ENCODE data around the gene SYNGR2.
"Not testable (repeated sequence)": the region's sequence is repeated elsewhere in the genome, so short reads cannot be mapped to it uniquely, and the experiment has no call there.

SYNGR2 gene

DNA sequence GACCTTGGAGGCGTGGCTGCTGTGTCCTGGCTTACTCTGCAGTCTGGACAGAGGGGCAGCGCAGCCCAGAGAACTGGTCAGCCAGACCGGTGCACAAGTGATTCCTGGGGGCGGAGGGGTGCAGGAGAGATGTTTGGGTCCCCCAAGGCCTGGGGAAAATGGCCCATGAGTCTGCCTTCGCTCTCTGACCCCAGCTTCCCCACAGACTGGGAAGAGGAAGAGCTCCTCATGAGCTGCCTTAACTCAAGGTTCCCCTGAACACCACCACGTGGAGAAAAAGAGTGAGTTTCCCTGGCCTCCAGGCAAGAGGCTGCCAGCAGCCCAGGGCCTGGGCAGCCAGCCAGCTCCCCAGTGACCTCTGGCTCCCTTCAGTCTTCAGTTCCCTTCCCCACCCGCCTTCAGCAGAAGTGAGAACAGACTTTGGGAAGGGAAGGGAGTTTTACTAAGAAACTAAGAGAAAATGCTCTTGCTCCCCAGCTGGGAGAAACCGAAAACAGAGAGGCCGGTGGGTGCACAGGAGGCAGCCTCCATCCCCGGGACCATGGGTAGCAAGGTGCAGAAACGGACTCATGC, 24.1 kb upstream of the SYNGR2 start:
- no peak for DNase-seq

DNA sequence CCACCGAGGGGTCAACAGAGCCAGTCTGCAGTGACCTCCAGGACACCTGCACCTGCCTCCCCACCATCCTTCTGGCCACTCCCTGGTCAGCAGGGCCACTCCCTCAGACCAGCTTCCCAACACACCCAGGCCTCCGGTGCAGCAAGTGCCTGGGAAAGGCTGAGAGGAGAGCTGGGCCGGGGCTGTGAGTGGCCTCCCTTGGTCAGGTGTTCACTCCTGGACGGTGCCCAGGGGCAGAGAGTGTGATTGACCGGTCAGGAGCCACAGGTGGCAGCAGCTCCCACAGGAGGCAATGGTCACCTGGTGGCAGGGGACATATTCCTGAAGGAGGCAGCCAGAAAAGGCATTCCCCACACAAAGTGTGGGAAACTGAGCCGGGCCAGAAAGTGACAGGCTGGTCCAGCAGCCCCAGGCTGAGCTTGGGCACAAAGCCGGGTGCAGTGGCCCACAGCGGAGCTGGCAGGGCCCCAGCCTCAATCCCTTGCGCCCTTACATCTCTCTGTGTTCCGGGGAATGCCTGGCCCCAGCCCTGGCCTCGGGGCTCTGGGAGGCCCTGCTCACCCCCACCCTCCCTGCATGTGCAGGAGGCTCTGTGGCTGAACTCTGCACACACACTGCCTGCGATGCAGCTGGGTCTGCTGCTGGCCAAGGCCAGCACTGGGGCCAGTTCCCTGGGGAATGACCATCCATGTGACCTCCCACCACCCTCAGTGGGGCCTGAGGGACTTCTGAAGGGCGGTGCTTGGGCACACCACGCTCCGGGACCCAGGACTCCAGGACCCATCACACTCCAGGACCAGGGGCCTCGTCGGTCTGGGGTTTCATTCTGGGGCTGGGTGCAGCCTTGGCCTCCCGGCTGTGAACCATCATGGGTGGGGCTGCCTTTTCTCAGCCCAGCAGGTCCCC, 23.4 kb upstream of the SYNGR2 start:
- no peak for DNase-seq

DNA sequence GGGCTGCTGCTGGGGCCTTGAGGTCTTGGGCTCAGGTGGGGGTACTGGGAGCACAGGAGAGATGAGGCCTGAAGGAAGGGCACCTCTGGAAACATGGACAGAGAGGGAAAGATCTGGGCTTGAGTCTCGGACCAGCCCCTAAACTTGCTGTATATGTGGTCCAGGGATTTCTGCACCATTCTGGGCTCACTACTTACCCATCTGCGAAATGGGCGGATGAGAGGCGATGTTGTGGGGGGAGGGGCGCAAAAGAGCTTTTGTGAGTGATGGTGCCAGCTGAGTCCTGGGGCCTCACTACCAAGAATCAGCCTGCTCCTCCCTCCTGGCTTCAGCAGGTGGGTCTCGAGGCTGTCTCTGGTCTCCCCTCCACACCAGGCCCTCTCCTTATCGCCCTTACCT, 21.9 kb upstream of the SYNGR2 start:
- DNase-seq, result no peak

DNA sequence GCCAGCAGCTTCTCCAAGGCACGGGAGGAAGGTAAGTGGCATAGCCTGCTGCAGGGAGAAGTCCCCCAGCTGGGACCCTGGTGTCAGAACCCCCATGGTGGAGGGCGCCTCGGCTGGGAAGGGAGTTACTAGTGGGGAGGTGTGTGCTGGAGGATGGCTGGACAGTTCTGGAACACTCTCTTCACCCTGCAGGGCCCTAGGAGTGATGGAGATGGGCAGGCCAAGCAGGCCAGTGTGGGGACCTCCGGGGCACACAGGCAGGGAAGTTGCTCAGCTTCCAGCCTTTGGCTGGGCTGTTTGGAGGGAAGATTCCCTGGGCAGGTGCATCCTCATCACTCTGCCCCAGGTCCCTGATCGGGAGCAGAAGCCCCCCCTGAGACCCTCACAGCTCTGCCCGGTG, 21.5 kb upstream of the SYNGR2 start:
- no peak for DNase-seq

DNA sequence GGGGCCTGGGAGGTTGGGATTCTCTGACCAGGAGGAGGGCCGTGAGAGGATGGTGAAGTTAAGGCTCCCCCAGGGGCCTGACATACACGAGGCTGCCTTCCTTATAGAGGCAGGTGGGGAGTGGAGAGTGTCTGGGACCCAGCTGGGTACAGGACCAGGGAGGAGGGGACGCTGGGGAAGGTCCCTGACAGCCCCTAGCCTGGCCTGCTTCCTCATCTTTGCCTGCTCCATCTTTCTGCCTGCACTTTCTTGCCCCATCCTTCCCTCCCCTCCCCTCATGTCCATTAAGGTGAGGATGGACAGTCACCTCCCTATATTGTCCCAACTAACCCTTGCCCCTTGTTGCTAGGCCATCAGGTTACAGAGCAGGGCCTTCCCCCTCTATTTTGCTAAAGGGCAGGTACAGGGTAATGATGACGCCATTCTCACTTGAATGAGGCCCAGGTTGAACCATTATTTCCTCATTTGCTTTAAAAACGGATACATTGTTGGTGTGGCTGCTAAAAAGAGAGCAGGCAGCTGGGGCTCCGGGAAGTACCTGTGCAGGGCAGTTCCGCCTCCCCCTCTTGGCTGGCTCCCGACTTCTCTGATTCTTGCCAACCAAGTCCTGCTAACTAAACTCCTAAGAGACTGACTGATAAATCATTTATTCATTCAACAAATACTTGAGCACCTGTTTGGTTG, 20.9 kb upstream of the SYNGR2 start:
- no peak for DNase-seq

DNA sequence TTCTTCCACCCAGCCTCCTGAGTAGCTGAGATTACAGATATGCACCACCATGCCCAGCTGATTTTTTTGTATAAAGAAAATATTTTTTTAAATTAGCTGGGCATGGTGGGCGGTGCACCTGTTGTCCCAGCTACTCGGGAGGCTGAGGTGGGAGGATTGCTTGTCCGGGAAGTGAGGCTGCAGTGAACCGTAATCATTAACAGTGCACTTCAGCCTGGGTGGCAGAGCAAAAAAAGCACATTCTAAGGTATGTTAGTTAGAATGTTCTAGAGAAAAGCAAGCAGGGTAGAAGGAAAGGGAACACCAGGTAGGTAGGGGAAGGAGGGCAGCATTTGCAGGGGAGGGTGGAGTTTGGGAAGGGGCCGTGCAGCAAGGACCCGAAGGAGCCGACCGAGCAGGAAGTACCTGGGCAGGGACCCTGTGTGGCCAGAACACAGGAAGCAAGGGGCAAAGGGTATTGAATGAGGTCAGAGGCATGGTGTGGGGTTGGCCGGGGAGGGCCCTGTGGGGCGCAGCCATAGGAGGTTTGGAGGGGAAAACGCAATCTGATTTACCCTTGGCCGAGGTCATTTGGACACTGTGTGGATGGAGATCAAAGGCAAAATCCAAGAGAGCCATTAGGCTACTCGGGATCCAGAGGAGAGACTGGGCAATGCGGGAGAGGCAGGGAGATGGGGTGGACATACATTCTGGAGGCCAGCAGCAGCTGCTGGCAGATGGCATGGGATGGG, 19.9 kb upstream of the SYNGR2 start:
- DNase-seq, result no peak

DNA sequence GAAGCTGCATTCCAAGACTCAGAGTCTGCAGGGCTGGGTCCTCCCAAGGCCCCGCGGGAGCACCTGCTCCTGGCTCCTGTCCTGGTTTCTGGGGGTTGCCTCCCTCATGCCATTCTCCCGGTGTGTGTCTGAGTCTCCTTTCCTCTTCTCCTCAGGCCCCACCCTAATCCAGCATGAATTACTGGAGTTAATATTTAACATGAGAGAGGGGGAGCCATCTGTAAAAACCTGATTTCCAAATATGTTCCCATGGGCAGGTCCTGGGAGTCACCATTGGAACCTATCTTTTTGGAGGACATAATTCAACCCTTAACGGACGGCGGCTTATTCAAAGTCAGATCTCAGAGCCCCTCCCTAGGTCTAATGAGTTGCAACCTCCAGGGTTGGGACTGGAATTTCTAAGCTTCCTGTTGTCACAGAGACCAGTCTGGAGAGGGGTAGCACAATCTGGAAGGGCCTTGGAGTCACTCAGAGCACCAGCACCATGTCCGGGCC, 16.8 kb upstream of the SYNGR2 start:
- DNase-seq, result no peak

DNA sequence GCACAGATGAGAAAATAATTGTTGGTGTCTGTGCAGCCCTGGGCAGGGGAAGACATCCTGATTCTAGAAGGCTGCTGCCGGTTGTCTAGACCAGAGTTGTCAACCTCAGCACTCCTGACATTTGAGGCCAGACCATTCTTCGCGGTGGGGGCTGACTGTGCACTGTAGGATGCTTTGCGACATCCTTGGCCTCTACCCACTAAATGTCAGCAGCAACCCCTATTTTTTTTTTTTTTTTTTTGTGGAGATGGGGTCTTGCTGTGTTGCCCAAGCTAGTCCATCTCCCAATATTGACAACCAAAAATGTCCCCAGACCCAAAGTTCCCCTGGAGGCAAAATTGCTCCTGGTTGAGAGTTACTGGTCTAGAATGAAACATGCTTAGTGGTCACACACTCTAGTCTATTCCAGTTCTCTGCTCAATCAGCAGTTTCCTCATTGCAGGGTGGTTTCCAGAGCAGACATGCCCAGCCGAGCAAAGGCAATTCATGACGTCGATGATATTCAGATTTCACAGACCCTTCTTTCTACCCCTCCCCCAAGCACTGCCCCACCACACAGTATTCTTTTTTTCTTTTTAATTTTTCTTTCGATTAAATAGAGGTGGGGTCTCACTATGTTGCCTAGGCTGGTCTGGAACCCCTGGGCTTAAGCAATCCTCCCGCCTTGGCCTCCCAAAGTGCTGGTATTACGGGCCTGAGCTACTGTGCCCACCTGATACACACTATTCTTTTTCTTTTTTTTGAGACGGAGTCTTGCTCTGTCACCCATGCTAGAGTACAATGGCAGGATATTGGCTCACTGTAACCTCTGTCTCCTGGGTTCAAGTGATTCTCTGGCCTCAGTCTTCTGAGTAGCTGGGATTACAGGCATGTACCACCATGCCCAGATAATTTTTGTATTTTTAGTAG, 13.2 kb upstream of the SYNGR2 start:
- DNase-seq, result no peak

DNA sequence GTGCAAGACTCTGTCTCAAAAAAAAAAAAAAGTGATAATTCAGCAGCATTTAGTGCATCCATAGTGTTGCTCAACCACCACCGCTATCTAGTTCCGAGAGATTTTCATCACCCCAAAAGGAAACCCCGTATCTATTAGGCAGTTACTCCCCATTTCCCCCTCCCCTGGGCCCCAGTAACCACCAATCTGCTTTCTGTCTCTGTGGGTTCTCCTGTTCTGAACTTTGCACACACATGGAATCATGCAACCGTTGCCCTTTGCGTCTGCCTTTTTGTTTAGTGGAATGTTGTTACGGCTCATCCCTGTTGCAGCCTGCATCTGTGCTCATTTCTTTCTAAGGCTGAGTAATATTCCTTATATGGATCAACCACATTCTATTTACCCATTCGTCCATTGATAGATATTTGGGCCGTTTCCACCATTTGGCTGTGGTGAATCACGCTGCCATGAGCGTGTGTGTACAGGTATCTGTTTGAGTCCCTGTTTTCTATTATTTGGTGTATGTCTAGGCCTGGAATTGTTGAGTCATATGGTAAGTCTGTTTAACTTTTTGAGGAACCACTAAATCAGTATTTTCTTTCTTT, 8.7 kb upstream of the SYNGR2 start:
- DNase-seq, result no peak

DNA sequence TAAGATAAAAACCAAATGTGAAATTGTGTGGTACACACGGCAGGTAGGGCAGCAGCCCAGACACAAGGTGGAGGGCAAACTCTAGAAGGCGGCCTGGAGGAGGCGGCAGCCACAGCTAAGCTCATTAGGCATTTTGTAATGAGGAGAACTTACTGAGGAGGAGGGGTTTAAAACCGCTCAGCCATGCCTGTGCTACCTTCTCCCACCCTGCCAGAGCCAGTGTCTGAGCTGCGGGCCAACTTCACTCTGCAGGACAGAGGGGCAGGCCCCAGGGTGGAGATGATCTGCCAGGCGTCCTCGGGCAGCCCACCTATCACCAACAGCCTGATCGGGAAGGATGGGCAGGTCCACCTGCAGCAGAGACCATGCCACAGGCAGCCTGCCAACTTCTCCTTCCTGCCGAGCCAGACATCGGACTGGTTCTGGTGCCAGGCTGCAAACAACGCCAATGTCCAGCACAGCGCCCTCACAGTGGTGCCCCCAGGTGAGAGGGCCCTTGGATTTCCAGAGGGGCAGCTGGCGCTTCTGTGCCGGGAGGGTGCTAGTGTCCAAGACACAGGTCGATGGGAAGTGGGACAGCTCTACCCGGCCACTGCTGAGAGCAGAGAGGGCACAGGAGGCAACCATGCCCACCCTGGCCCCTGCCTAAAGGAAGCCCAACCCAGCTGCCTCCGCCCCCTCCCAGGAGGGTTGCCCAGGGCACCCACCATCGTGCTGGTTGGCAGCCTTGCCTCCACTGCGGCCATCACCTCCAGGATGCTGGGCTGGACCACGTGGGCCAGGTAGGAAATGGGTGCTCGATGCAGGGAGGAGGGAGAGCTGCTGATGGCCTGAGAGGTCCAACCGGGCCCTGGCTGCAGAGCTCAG, 4.3 kb upstream of the SYNGR2 start:
- no peak for DNase-seq

DNA sequence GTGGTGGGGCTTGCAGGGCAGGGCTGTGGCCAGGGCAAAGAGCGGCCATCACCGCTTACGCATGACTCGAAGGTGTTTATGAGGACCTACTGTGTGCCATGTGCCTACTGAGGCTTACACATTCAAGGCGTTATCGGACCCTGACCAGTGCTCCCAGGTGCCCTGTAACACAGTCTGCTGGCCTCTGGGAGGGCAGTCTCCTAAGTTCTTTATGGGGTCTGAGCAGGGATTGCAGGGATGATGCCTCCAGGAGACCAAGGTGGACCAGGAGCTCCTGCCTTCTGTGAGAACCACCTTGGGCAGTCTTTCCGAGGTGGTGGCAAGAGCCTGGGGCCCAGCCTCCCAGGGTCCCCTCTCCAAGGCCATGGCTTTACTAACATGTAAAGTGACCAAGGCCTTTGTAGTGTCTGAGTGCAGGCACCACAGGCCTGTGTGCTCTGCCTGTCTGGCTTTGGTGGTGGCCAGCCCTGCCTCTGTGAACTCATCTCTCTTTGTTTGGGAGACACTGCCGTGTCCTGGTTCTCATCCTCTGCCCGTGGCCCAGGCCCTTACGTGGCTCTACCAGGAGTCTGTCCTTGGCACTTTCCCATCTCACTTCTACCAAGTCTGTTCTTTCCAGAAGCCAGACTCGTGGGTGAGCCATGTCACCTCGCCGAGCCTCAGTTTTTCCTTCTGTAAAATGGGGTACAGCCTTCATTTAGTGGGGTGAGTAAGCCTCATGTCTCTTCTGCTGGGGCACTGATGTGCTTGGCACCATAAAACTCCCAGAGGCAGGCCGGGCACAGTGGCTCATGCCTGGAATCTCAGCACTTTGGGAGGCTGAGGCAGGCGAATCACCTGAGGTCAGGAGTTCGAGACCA, 3.4 kb upstream of the SYNGR2 start:
- DNase-seq, result no peak

DNA sequence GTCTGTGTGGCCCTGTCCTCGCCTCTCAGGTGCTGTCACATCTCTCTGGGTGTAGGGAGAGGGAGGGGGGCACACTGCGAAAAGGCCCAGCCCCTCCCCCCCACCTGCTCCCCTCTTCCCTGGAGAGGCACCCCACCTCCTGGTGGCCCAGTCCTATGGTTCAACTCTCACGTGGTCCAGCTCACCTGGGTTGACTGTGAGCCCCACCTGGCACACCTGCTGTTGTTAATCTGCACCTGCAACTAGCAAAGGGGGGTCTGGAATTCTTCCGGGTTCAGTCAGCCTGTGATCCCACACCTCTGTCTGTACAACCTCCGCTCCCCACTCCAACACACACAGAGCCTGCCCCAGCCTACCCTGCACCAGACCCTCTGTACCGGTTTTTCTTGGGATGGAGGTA, 2.0 kb upstream of the SYNGR2 start:
- DNase-seq, result no peak

DNA sequence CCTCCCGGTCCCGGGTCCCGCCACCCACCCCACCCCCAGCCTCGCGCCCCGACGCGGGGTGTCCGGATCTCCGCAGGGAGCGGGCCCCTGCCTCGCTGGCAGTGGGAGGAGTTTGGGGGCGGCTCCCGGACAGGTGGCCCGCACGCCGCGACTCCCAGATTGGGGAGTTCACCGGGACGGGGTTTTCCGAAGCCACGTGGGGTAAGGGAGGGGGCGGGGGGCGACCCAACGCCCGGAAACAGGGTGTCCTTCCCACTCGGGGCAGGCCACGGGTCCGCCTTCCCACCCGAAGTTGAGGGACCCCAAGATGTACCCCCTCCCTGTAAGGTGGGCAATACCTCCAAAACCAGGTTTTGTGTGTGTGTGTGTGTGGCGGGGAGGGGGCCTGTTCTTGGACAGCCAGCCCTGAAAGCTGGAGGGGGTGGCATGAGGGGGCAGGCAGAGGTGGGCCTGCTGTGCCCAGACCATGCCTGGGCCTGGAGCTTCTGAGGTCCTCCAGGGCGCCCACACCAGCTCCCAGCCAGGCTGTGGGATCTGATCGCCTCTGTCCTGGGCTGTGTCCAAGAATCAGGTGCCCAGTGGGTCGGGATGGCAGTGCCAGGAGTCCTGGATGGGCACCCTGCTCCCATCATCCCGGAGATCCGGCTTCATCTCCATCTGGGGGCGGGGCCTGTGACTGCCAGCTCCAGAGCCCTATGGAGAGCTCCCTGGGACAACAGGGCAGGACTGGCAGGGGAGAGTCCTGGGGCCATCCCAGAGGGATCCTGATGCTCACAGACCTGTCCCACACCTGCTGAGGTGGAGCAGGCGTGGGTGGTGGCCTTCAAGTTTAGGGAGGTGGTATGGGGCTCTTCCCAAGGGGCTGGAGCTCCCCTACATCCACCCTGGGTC, 767 bp downstream of the SYNGR2 start:
- peak; percentile 38 for DNase-seq

DNA sequence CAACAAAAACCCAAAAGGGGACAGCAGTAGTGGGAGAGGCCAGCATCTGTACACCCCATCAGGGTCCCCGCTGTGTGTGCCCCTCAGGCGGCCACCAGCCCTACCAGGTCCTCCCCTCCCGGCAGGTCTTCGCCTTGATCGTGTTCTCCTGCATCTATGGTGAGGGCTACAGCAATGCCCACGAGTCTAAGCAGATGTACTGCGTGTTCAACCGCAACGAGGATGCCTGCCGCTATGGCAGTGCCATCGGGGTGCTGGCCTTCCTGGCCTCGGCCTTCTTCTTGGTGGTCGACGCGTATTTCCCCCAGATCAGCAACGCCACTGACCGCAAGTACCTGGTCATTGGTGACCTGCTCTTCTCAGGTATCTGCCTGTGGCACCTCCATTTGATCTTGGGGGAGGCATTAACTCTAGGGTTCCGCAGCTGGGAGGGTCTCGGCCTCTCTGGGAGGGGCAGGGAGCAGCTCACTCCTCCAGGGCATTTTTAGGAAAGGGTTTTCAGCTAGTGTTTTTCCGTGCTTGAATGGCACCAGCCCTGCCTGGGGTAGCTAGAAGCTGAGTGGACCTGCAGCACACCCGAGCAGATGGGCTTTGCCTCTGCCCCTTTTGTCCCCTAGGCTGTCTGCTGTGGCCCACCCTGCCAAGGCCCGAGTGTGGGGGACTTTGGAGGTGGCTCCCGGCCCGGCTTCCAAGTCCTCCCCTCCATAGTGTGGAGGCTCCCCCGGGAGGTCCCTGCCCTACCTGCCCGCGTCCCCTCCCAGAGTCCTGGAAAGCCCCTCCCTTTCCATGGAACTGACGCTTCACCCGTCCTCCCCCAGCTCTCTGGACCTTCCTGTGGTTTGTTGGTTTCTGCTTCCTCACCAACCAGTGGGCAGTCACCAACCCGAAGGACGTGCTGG, 2.6 kb downstream of the SYNGR2 start:
- DNase-seq, result no peak

DNA sequence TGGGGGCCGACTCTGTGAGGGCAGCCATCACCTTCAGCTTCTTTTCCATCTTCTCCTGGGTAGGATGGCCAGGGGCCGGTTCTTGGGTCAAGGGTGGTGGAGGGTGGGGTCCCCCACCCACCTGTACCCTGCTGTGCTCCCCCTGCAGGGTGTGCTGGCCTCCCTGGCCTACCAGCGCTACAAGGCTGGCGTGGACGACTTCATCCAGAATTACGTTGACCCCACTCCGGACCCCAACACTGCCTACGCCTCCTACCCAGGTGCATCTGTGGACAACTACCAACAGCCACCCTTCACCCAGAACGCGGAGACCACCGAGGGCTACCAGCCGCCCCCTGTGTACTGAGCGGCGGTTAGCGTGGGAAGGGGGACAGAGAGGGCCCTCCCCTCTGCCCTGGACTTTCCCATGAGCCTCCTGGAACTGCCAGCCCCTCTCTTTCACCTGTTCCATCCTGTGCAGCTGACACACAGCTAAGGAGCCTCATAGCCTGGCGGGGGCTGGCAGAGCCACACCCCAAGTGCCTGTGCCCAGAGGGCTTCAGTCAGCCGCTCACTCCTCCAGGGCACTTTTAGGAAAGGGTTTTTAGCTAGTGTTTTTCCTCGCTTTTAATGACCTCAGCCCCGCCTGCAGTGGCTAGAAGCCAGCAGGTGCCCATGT, 3.3 kb downstream of the SYNGR2 start:
- not testable (repeated sequence) for DNase-seq

DNA sequence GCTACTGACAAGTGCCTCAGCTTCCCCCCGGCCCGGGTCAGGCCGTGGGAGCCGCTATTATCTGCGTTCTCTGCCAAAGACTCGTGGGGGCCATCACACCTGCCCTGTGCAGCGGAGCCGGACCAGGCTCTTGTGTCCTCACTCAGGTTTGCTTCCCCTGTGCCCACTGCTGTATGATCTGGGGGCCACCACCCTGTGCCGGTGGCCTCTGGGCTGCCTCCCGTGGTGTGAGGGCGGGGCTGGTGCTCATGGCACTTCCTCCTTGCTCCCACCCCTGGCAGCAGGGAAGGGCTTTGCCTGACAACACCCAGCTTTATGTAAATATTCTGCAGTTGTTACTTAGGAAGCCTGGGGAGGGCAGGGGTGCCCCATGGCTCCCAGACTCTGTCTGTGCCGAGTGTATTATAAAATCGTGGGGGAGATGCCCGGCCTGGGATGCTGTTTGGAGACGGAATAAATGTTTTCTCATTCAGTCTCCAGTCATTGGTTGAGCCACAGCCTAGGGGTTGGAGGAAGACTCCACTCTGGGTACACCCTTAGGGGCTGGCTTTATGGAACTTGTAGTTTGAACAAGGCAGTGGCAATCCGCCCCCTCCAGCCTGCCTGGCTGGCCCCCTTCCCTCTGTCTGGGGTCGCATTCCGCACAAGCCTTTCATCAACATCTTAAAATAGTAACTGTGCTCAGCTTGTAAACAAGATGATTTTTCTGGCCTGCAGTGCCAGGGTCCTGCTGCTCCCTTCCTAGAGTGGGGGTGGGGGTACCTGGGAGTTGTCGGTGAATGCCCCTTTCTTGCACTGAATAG, 4.1 kb downstream of the SYNGR2 start:
- no peak for DNase-seq

Data from NCI-H1694 (cell line).